ENCODE data around the gene ANKRD44. TPM values are rescaled to one million over a fixed set of nuclear protein-coding genes. Genes with fewer than 3 reads are reported as not detected.

Gene ANKRD44
- total RNA-seq, 2 donors from 2014 or later, result 7.0 to 7.9 TPM

DNA sequence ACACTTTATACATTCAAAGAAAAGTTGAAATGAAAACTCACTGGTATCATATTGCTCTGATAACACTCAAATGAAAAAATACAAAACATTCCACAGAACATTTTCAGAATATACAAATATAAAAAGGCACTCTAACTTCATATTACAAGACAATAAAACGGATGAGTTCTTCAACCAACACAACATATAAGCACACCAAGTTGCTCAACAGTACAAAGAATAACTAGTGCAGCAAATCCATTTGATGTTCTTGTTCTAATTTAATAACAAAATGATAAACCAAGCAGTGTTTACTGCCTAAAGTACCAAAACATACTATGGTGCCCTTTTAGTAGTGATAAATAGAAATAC, 323.3 kb downstream of the ANKRD44 start:
- no peaks in the 10 kb centered on the region for H3K36me3 ChIP-seq
- no peaks in the 10 kb centered on the region for H3K9me3 ChIP-seq
- no peak overlapping the region for H3K9ac ChIP-seq (ENCODE audit: low read depth in 2 of 2, low read length in 2 of 2)
- DNase-seq, result no peak
- H3K4me3 ChIP-seq, result no peak overlapping the region
- H3K4me1 ChIP-seq, result no peaks in the 10 kb centered on the region
- TF ChIP-seq, protein P1, sequence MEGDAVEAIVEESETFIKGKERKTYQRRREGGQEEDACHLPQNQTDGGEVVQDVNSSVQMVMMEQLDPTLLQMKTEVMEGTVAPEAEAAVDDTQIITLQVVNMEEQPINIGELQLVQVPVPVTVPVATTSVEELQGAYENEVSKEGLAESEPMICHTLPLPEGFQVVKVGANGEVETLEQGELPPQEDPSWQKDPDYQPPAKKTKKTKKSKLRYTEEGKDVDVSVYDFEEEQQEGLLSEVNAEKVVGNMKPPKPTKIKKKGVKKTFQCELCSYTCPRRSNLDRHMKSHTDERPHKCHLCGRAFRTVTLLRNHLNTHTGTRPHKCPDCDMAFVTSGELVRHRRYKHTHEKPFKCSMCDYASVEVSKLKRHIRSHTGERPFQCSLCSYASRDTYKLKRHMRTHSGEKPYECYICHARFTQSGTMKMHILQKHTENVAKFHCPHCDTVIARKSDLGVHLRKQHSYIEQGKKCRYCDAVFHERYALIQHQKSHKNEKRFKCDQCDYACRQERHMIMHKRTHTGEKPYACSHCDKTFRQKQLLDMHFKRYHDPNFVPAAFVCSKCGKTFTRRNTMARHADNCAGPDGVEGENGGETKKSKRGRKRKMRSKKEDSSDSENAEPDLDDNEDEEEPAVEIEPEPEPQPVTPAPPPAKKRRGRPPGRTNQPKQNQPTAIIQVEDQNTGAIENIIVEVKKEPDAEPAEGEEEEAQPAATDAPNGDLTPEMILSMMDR (IDR thresholded peaks at IDR 0.05), result no peak
- intact Hi-C loops (cut with DNase I), result no loop called here
- no peaks in the 10 kb centered on the region for H3K27me3 ChIP-seq
- H3K27ac ChIP-seq, result no peak overlapping the region

DNA sequence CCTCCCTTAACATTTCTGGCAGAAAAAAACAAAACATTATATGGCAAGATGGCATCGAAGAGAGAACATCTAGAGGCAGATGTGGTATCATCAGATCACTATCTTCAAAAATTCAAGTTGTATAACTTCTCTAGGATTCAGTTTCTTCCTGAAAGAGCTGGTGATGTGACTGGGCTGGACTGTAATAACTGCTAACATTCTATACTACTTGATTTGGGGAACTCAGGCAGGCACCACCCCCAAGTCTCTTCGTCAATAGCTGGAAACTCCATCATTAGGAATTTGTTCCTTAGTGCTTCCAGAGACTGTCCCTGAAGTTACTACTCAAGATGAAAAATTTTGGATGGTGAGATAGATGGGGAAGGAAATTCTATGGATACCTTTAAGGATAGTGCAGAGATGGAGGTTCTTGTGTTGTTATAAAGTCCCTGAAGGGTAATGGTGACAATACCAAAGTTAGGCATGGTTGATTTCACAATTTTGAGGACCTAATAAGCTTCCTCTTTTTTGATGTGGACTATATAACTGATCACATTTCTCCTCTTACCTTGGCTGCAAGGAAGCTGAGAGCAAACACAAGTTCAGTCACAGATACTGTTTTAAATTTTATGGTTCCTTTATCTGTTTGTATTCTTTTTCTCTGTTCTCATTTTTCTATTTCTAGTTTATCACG, 324.9 kb downstream of the ANKRD44 start:
- intact Hi-C loops (cut with DNase I), result no loop called here
- no peaks in the 10 kb centered on the region for H3K27me3 ChIP-seq
- H3K27ac ChIP-seq, result no peak overlapping the region
- no peak overlapping the region for H3K9ac ChIP-seq (ENCODE audit: low read depth in 2 of 2, low read length in 2 of 2)
- H3K4me1 ChIP-seq, result no peaks in the 10 kb centered on the region
- no peak for DNase-seq
- TF ChIP-seq, protein P1 (IDR thresholded peaks at IDR 0.05), result no peak
- H3K9me3 ChIP-seq, result no peaks in the 10 kb centered on the region
- no peaks in the 10 kb centered on the region for H3K36me3 ChIP-seq
- H3K4me3 ChIP-seq, result no peak overlapping the region

DNA sequence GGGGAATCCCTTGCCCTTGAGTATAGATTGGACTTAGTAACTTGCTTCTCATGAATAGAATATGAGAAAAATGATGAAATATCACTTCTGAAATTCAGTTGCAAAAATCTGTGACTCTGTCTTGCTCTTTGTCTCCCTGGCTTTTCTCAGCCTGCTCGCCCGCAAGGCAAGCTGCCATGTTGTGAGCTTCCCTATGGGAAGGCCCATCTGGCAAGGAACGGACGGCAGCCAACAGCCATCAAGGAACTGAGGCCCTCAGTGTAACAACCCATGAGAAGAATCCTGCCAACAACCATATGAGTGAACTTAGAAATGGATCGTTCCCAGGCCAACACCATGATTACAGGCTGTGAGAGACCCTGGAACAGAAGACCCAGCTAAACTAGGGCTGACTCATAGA, 325.7 kb downstream of the ANKRD44 start:
- Histone ChIP-seq H3K27me3 (no peaks in the 10 kb centered on the region), H3K9me3 (no peaks in the 10 kb centered on the region), H3K4me1 (no peaks in the 10 kb centered on the region), H3K4me3 (no peak overlapping the region), H3K27ac (no peak overlapping the region), H3K36me3 (no peaks in the 10 kb centered on the region), H3K9ac (ENCODE audit: low read depth in 2 of 2, low read length in 2 of 2) (no peak overlapping the region)
- TF ChIP-seq, protein P1 (IDR thresholded peaks at IDR 0.05), result no peak
- intact Hi-C loops (cut with DNase I), result no loop called here
- no peak for DNase-seq

DNA sequence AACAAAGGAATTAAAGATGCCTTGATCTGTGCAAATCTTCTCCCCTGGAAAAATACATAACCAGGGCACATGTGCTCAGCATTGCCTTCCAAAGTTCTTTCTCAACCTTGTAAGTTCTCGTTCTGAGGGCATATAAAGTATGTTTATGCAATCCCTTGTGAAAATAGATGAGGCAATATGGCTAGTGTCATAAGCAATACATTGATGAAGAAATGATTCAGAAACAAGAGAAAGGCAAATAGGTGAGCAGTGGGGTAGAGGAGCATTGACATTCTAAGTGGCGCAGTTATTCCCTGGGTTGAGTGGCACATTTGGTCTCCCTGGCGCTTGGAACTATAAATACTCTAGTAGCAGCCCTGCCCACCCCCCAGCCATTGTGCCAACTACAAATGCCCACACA, 326.6 kb downstream of the ANKRD44 start:
- no peak for DNase-seq
- Histone ChIP-seq H3K4me3 (no peak overlapping the region), H3K36me3 (no peaks in the 10 kb centered on the region), H3K9ac (ENCODE audit: low read depth in 2 of 2, low read length in 2 of 2) (no peak overlapping the region), H3K27ac (no peak overlapping the region), H3K4me1 (no peaks in the 10 kb centered on the region), H3K9me3 (no peaks in the 10 kb centered on the region), H3K27me3 (no peaks in the 10 kb centered on the region)
- intact Hi-C loops (cut with DNase I), result no loop called here
- TF ChIP-seq, protein P1 (IDR thresholded peaks at IDR 0.05), result no peak

DNA sequence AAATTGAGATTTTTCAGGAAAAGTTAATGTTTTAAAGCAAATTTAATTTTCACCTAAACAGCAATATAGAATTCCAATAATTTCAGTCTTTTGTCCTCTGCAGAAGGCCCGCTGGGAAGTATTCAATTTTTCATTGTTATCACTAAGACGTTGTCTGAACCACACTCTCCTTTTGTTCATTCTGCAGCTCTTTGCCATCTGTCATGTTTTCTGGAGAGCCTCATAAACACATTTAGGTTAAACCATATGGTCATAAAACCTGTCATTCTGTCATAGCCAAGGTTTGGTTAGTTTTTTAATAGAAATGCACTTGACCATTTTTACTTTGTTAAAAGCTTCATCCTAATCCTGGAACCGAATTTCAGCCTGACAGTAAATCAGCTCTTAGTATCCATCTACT, 330.1 kb downstream of the ANKRD44 start:
- Histone ChIP-seq H3K36me3 (no peaks in the 10 kb centered on the region), H3K4me1 (no peaks in the 10 kb centered on the region), H3K9ac (ENCODE audit: low read depth in 2 of 2, low read length in 2 of 2) (no peak overlapping the region), H3K27me3 (no peaks in the 10 kb centered on the region), H3K27ac (no peak overlapping the region), H3K9me3 (no peaks in the 10 kb centered on the region), H3K4me3 (no peak overlapping the region)
- TF ChIP-seq, protein P1 (IDR thresholded peaks at IDR 0.05), result no peak
- DNase-seq, result no peak
- intact Hi-C loops (cut with DNase I), result no loop called here

All from colonic mucosa (tissue), 4 donors.